DND-41 (cell line): ENCODE measurements around the gene FNDC3B.

Source experiments
- EZH2 ChIP-seq: IDR thresholded peaks from 3 replicates; pipeline ENCODE4 v1.6.1; 2012; ENCODE audit warnings: borderline replicate concordance, low read depth, mild to moderate bottlenecking, moderate library complexity, low read length, inconsistent platforms; ENCODE audit not compliant: severe bottlenecking
- TF ChIP-seq, protein P1 (sequence below): IDR thresholded peaks from 2 replicates; pipeline ENCODE4 v1.5.1; 2012; ENCODE audit warnings: borderline replicate concordance, low read length, moderate library complexity, mild to moderate bottlenecking; ENCODE audit not compliant: poor library complexity, severe bottlenecking; ENCODE audit errors: extremely low read depth

DNA sequence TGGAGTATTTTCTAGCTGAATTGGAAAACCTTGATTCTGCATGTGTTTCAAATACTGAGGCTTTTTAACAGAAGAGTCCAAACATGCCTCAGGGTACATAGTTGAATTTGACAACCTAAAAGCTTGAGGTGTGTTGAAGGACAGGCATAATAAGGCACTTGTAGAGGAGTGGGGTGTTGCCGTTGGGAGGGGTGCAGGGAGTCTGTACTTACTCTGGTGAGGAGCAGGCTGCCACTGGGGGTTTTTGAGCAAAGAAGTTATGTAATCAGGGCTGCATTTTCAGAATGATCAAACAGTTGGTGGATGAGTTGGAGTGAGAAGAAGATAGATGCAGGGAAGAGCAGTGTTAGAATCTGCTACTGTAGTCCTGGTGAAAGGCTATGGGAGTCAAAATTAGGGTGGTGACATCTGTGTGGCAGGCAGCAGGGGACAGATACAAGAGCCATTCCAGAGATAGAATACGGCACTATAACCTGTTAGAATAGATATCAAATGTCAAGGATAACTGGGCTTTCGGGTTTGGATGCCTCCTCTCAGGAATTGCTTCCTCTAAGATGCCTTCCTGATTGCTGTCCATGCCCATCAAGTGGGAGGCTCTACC lies 247.3 kb downstream of the FNDC3B start:
- TF ChIP-seq, protein P1, sequence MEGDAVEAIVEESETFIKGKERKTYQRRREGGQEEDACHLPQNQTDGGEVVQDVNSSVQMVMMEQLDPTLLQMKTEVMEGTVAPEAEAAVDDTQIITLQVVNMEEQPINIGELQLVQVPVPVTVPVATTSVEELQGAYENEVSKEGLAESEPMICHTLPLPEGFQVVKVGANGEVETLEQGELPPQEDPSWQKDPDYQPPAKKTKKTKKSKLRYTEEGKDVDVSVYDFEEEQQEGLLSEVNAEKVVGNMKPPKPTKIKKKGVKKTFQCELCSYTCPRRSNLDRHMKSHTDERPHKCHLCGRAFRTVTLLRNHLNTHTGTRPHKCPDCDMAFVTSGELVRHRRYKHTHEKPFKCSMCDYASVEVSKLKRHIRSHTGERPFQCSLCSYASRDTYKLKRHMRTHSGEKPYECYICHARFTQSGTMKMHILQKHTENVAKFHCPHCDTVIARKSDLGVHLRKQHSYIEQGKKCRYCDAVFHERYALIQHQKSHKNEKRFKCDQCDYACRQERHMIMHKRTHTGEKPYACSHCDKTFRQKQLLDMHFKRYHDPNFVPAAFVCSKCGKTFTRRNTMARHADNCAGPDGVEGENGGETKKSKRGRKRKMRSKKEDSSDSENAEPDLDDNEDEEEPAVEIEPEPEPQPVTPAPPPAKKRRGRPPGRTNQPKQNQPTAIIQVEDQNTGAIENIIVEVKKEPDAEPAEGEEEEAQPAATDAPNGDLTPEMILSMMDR: no peak
- no peak for TF ChIP-seq EZH2
